A673 (cell line): ENCODE results near the gene ZNF827.

ENCODE experiments used
- EZH2 ChIP-seq: fragments of 200-600 bp; sonication (generic); IDR thresholded peaks from 2 replicates; pipeline ENCODE4 v1.6.1; 2017; ENCODE audit warnings: borderline replicate concordance, low read depth, mild to moderate bottlenecking, mixed read lengths, antibody characterized with exemption, low read length; ENCODE audit not compliant: poor library complexity, severe bottlenecking
- TF ChIP-seq, protein P1 (sequence below): fragments of 300-800, 200-600 bp; sonication (generic); conservative IDR thresholded peaks from 2 replicates; pipeline ENCODE4 v1.5.1; 2017; ENCODE audit warnings: low read depth, mild to moderate bottlenecking, antibody characterized with exemption, low read length, moderate library complexity, mixed read lengths

DNA sequence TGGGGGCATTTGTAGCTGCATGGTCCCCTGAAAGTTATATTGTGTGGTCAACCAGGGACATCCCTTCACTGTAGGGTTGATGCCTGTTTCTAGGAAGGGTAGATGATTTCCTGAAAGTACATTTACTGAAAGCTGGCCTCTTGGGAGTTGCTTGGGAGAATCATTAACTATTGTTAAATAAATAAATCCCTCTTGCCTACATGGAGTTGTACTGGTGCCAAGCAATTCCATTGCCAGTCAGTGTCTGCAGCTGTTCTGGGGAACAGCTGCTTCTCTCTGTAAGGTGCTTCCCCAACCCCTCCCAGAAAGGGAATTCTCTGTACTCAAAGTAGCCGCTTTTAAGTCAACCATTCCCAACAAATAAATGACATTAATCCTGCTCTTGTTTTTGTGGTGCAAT is 207.6 kb downstream of the ZNF827 start:
- TF ChIP-seq EZH2: no peak
- TF ChIP-seq, protein P1, sequence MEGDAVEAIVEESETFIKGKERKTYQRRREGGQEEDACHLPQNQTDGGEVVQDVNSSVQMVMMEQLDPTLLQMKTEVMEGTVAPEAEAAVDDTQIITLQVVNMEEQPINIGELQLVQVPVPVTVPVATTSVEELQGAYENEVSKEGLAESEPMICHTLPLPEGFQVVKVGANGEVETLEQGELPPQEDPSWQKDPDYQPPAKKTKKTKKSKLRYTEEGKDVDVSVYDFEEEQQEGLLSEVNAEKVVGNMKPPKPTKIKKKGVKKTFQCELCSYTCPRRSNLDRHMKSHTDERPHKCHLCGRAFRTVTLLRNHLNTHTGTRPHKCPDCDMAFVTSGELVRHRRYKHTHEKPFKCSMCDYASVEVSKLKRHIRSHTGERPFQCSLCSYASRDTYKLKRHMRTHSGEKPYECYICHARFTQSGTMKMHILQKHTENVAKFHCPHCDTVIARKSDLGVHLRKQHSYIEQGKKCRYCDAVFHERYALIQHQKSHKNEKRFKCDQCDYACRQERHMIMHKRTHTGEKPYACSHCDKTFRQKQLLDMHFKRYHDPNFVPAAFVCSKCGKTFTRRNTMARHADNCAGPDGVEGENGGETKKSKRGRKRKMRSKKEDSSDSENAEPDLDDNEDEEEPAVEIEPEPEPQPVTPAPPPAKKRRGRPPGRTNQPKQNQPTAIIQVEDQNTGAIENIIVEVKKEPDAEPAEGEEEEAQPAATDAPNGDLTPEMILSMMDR: no peak
